ENCODE results near the gene ZNF335.

GRCh38 chr20:45899046-45899835 is 72.8 kb downstream of the ZNF335 start:
- TF ChIP-seq POLR2A (IDR thresholded peaks at IDR 0.05): no peak
- TF ChIP-seq POLR2AphosphoS5 (IDR thresholded peaks at IDR 0.05): no peak
